Hepatocyte (in vitro differentiated cells): Measurements from ENCODE around the gene STIM1.

Source experiments
- CTCF ChIP-seq: fragments of 200-600 bp; sonication (generic); IDR thresholded peaks from 2 replicates; pipeline ENCODE4 v1.5.1; 2016; ENCODE audit warnings: antibody characterized with exemption, mild to moderate bottlenecking; ENCODE audit not compliant: poor library complexity
- EZH2 ChIP-seq: fragments of 200-600 bp; sonication (generic); IDR thresholded peaks from 2 replicates; pipeline ENCODE4 v1.6.1; 2016; ENCODE audit warnings: antibody characterized with exemption, mild to moderate bottlenecking, borderline replicate concordance
- EZH2phosphoT487 ChIP-seq: fragments of 200-600 bp; sonication (generic); IDR thresholded peaks from one replicate; pipeline ENCODE4 v1.6.1; 2018; ENCODE audit warnings: antibody characterized with exemption, mild to moderate bottlenecking, low read depth, moderate library complexity; ENCODE audit not compliant: unreplicated experiment, severe bottlenecking

DNA sequence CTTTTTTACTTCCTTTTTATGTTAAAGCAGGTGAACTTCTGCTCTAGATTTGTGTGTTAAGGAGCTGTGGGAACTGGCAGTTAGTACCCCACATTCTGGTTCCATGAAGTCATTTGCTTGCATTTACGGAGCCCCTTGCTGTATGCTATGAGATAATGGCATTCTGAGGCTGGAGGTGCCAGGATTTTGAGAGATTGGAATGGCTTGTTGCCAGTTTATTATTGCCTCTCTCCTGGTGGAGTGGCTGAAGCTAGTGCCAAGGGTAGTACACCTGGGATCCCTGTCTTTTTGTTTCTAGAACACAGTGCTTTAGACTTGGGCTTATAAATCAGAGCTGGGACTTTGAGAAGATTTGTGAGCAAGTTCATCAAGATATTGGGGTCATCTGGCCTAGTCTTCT lies 73.8 kb downstream of the STIM1 start:
- no peak for TF ChIP-seq CTCF
- TF ChIP-seq EZH2, result no peak
- no peak for TF ChIP-seq EZH2phosphoT487
